HL-60/S4 (cell line): ENCODE data around the gene FUT6.

Experiments used
- in situ Hi-C: fragments of 300-500 bp; cut with MboI; formaldehyde crosslinking; loops from 2 replicates; pipeline ENCODE4 v1.14.3; 2022; ENCODE audit warnings: low sequenced_read_pairs

Gene FUT6

GRCh38 chr19:5828661-5829566 lies 10.6 kb downstream of the FUT6 start:
- in situ Hi-C loops: no loop called here

- in situ Hi-C loops: no loop called here
Measured at GRCh38 chr19:5827891-5828660, 11.4 kb downstream of the FUT6 start.

DNA sequence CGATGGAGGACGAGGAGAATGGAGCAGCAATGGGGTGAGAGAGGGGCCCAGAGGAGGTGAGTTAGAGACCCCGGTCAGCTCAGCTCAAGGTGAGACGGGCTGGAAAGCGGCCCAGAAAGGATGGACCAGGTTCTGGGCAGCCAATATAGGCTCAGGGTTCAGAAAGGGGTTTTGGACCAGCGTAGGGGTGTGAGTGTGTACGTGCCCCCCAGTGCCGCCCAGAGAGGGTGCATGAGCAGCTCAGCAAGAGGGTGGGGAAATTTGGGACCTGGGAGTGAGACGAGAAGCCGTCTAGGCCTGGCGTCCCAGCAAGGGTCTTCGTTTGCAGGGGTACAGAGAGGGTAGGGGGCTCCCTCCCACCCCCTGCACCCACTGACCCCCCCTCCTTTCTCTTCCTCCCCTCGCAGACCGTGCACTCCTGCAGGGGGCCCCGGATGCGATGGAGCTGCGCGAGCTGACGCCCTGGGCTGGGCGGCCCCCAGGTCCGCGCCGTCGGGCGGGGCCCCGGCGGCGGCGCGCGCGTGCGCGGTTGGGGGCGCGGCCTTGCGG lies 12.1 kb downstream of the FUT6 start:
- in situ Hi-C loops: no loop called here

GRCh38 chr19:5826531-5827341 lies 12.8 kb downstream of the FUT6 start:
- in situ Hi-C loops: no loop called here

DNA sequence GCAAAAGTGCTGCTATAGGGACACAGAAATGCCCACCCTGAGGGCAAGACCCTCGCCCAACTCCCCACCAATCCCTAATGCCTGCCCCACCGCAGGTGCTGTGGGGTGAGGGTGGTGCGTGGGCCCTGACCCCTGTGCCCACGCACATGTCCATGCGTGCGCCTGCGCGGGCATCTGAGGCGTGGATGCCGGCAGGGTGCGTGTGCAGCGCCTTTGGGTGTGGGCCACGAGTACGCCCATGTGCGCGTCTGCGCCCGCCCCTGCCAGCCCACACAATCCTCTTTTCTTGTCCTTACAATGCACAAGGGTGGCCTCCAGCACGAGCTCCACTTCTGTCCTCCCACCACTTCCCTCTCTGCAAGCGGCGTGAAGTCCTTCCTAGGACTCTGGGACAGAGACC lies 14.3 kb downstream of the FUT6 start:
- in situ Hi-C loops: no loop called here

GRCh38 chr19:5824751-5825150 lies 14.8 kb downstream of the FUT6 start:
- in situ Hi-C loops: no loop called here

DNA sequence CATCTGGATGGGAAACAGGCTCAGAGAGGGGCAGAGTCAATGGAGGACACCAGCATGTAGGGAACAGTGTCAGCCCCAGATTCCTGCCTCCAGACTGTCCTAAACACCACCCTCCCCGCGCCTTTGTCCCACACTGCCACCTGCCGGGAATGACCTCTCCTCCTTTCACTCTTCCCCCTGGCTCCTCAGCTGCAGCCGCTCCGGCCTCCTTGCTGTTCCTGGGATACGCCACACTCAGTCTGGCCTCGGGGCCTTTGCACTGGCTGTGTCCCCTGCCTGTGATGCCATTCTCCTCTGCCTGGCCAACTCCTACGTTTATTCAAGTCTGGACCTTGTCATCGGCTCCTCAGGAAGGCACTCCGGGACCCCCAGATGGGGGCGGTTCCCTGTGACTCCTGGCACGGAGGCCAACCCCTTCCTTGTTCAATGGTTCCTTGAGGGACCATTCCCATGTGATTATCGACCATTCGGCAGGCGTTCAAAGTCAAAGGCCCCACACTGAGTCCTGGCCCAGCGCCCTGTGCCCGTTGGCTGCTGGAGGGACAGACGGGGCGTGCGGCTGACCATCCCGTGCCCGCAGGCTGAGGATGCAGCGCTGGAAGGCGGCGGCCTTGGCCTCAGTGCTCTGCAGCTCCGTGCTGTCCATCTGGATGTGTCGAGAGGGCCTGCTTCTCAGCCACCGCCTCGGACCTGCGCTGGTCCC lies 15.8 kb downstream of the FUT6 start:
- in situ Hi-C loops: no loop called here

DNA sequence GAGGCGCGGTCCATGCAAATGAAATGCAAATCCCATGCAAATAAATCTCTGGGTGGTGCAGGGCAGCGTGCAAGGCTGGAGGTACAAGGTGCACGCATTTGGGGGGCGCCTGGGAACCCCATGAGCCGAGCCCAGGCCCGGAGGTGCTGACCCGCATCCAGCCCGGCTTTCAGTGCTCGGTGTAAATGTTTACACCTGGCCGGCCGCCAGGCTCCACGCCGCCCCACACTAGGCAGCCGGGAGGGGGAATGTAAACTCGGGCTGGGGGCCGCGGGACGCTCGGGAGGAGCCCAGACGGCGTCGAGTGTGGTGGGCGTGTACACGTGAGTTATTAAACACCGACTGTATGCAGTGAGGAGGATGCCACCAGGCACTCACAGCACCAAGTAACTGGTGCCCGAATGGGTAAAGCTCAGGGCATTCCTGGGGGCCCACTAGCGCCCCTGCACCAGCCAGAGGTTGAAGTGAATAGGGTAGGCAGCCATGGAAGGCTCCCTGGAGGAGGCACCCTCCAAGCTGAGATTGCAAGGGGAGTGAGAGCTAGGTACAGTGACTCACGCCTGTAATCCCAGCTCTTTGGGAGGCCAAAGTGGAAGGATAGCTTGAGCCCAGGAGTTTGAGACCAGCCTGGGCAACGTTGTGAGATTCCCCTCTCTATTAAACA lies 17.2 kb downstream of the FUT6 start:
- in situ Hi-C loops: no loop called here

GRCh38 chr19:5821521-5822180 lies 17.9 kb downstream of the FUT6 start:
- in situ Hi-C loops: no loop called here

GRCh38 chr19:5820785-5821184 lies 18.7 kb downstream of the FUT6 start:
- in situ Hi-C loops: no loop called here

DNA sequence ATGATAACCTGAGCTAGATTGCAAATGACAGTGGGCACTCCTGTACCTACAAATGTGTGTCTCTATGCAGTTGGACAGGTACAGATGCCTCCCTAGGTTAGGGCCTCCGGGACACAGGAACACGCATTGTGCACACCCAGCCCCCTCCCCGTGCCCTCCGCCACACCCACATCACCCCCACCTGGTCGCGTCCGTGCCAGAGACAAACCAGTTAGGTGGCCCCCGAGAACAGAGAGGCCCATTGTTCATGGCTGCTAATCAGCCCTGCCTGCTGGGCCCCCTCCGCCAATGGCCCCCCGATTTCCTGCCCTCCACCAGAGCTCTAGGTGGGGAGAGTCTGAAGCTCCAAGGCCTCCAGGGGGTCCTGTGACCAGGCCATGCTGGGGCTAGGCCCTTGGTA lies 20.9 kb downstream of the FUT6 start:
- in situ Hi-C loops: no loop called here

DNA sequence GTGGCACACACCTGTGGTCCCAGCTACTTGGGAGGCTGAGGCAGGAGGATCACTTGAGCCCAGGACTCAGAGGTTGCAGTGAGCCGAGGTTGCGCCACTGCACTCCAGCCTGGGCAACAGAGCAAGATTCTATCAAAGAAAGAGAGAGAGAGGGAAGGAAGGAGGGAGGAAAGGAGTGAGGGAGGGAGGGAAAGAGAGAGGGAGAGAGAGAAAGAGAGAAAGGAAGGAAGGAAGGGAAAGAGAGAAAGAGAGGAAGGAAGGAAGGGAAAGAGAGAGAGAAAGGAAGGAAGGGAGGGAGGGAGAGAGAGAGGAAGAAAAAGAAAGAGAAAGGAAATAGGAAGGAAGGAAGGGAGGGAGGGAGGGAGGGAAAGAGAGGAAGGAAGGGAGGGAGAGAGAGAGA lies 22.3 kb downstream of the FUT6 start:
- in situ Hi-C loops: no loop called here

DNA sequence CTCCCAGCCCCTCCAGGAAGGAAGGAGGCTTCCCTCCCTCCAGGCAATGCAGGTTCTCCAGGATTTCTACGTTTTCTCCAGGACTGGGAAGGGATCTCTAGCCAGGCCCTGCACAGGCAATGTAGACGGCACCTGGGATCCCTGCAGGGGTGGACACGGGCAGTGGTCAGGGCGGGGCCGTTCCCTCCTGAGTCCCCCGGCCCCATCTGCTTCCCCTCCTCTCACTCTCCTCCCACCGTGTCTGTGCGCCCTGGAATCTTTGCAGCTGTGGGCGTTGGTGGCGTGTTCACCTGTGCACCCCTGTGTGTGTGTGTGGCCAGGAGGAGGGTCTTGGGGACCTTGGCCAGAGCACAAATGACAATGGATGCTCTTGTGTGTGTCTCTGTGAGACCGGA lies 24.7 kb downstream of the FUT6 start:
- in situ Hi-C loops: no loop called here

DNA sequence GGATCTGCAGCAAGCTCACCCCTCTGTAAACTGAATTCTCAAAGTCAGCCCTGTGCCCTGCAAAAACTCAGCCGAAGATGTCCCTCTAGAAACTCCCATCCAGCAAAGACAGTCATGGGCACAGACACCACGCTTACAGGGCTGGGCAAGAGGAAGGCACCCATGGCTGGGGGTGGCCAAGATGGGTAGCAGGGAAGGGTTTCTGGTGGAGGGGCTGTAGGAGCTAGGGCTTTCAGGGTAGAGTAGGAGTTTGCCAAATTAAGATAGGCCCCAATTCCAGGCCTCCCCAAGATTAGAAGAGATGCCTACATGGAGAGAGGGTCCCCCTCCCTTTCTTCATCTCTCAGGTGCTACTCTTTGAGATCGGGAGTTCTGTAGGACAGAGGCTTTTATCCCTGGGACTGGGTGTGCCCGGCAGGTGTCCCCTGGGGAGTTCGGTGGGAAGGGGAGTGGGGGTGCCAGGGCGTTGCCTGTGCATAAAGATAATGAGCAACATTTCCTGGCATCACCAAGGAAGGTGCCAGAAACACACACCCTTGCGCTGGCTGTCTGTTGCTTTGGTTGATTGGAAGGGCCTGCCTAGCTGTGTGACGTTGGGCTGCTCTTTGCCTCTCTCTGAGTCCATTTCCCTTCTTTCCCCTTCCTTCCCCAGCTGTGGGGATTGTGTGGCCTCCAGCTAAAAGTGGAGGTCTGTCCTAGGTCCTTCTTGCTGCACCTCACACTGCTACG lies 25.2 kb downstream of the FUT6 start:
- in situ Hi-C loops: no loop called here

DNA sequence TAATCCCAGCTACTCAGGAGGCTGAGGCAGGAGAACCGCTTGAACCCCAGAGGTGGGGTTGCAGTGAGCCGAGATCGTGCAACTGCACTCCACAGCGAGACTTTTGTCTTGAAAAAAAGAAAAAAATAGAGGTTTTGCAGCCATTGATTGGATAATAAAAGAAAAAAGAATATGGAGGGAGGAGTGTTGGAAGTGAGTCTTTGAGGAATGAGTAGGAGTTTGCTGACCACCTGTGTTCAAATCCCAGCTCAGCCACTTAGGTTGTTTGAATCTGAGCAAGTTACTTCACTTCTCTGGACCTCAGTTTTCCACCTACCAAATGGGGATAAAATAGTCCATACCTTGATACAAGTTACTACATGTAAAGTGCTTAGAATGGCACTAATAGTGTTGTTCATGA lies 28.4 kb downstream of the FUT6 start:
- in situ Hi-C loops: no loop called here

DNA sequence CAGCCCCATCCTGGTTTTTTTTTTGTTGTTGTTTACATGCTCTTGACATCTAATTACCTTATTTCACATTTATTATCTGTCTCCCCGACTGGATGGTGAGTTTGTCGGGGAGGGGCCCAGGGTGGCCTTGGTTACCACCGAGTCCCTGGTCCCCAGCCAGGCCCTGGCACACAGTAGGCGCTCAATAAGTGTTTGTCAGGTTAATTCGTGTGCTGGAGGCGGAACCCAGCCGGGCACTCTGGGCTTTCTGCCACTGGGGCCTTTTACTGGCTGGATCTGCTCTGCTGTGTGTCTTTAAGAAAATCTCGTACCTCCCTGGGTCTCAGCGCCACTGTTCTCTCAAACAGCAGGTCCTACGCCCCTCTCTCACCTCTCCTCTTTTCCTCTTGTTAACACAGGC lies 30.0 kb downstream of the FUT6 start:
- in situ Hi-C loops: loop anchor here (10.0 kb wide), 1 partner anchor 215 kb away; no protein-coding TSS in a partner anchor

- in situ Hi-C loops: loop anchor here (10.0 kb wide), 1 partner anchor 216 kb away; no protein-coding TSS in a partner anchor
Measured at GRCh38 chr19:5809053-5809452, 30.4 kb downstream of the FUT6 start.

GRCh38 chr19:5808120-5808816 lies 31.2 kb downstream of the FUT6 start:
- in situ Hi-C loops: loop anchor here (10.0 kb wide), 1 partner anchor 217 kb away; no protein-coding TSS in a partner anchor
